HepG2 (cell line): ENCODE results near the gene ACP7. TPM values are rescaled to one million over a fixed set of nuclear protein-coding genes. Genes with fewer than 3 reads are reported as not detected.

Experiments used
- ATAC-seq: fragments of 200-7000 bp; cut with Tn5 transposase; 3 replicates; pipeline ENCODE4 v1.9.1; 2020; ENCODE audit warnings: mild to moderate bottlenecking, moderate library complexity
- BruUV-seq: library from RNA; stranded (reverse); fragments of 400-500 nt; replicated peaks from 2 replicates; lab custom pipeline; 2021; lab: Mats Ljungman, UMichigan
- CTCF ChIA-PET: fragments of 300-600 bp; formaldehyde crosslinking; extraction: SDS; loops from one replicate; lab custom pipeline; 2021; ENCODE audit warnings: low total read pairs, inconsistent platforms, low intra/inter-chr PET ratio; lab: Yijun Ruan, JAX
- POLR2A ChIA-PET: fragments of 350-600 bp; sonication (Branson Sonifier 250); formaldehyde crosslinking; loops from one replicate; lab custom pipeline; 2020; ENCODE audit warnings: antibody characterized with exemption, inconsistent platforms; lab: Yijun Ruan, JAX
- DNase-seq: peaks from one replicate; pipeline ENCODE4 v3.0.0-alpha.2; 2015; ENCODE audit warnings: low spot score
- FAIRE-seq: peaks from 3 replicates; lab custom pipeline; 2011; peaks lifted over from hg19 to GRCh38; lab: Jason Lieb, UNC
- H2AFZ ChIP-seq: one replicate; pipeline ENCODE4 v1.6.1; 2011; ENCODE audit warnings: low read length, inconsistent platforms
- H3K27ac ChIP-seq: fragments of 300-600 bp; 3 replicates; pipeline ENCODE4 v1.8.0; 2011; ENCODE audit warnings: mixed run types, mild to moderate bottlenecking, mixed read lengths, low read length, inconsistent platforms; ENCODE audit not compliant: insufficient read depth; ENCODE audit errors: extremely low read length
- H3K27me3 ChIP-seq, 2 experiments: fragments of 200-600 bp in 1 of 2; 2 replicates in 1 of 2; 3 replicates in 1 of 2; pipeline versions ENCODE4 v1.6.0 to v1.8.0; 2011; ENCODE audit warnings: low read length in 2 of 2, mild to moderate bottlenecking in 2 of 2, moderate library complexity in 2 of 2, inconsistent platforms in 1 of 2; ENCODE audit not compliant: insufficient read depth in 2 of 2, control insufficient read depth in 1 of 2
- H3K36me3 ChIP-seq, 2 experiments: fragments of 200-600 bp in 1 of 2; replicated peaks in 1 of 2; 2 replicates in 1 of 2; 3 replicates in 1 of 2; pipeline versions ENCODE4 v1.5.1 to v1.8.0; 2011; ENCODE audit warnings: low read length in 2 of 2, inconsistent platforms in 1 of 2; ENCODE audit not compliant: insufficient read depth in 2 of 2, control insufficient read depth in 1 of 2
- H3K4me1 ChIP-seq: 2 replicates; pipeline ENCODE4 v1.5.1; 2012; ENCODE audit warnings: low read length, inconsistent platforms; ENCODE audit not compliant: insufficient read depth
- H3K4me2 ChIP-seq: 2 replicates; pipeline ENCODE4 v1.6.0; 2011; ENCODE audit warnings: low read depth, low read length, inconsistent platforms
- H3K4me3 ChIP-seq, 3 experiments: fragments of 200-600 bp in 1 of 3; sonication (generic), shearing (Covaris generic) in 1 of 3; replicated peaks in 1 of 3; 2 replicates each; pipeline ENCODE4 v1.5.1; 2011 to 2016; ENCODE audit warnings: low read length in 3 of 3, inconsistent platforms in 2 of 3, low read depth in 2 of 3, mild to moderate bottlenecking in 2 of 3, control low read depth in 1 of 3, mixed read lengths in 1 of 3; ENCODE audit not compliant: insufficient read depth in 1 of 3
- H3K79me2 ChIP-seq: one replicate; pipeline ENCODE4 v1.6.1; 2011; ENCODE audit warnings: low read length, inconsistent platforms; ENCODE audit not compliant: insufficient read depth
- H3K9ac ChIP-seq: 2 replicates; pipeline ENCODE4 v1.6.0; 2011; ENCODE audit warnings: mild to moderate bottlenecking, low read depth, low read length, inconsistent platforms; ENCODE audit not compliant: insufficient read depth
- H3K9me3 ChIP-seq: 2 replicates; pipeline ENCODE4 v1.5.1; 2012; ENCODE audit warnings: mild to moderate bottlenecking, low read length
- H4K20me1 ChIP-seq: 2 replicates; pipeline ENCODE4 v1.6.0; 2011; ENCODE audit warnings: inconsistent platforms, mild to moderate bottlenecking, low read length, moderate library complexity; ENCODE audit not compliant: insufficient read depth
- ETV5 ChIP-seq: IDR thresholded peaks from 2 replicates; pipeline ENCODE4 v1.6.1; 2018; ENCODE audit warnings: missing biosample characterization, missing genetic modification reagents, inconsistent platforms, borderline replicate concordance
- FOSL1 ChIP-seq: sonication (generic); formaldehyde crosslinking; IDR thresholded peaks from 2 replicates; pipeline ENCODE4 v1.9.0; 2021; ENCODE audit warnings: missing genetic modification reagents, borderline replicate concordance
- GATA4 ChIP-seq: sonication (generic); IDR thresholded peaks from 2 replicates; pipeline ENCODE4 v1.6.1; 2016; ENCODE audit warnings: antibody characterized with exemption, low read depth, borderline replicate concordance
- IKZF4 ChIP-seq: sonication (generic); formaldehyde crosslinking; IDR thresholded peaks from 2 replicates; pipeline ENCODE4 v1.5.1; 2020; ENCODE audit warnings: borderline replicate concordance, mild to moderate bottlenecking, low read depth, missing genetic modification reagents; ENCODE audit errors: not compliant biosample characterization
- KDM2A ChIP-seq: sonication (generic); formaldehyde crosslinking; IDR thresholded peaks from 2 replicates; pipeline ENCODE4 v1.4.0; 2020; ENCODE audit warnings: low read depth, missing genetic modification reagents, borderline replicate concordance
- MED1 ChIP-seq: sonication (generic); formaldehyde crosslinking; IDR thresholded peaks from 2 replicates; pipeline ENCODE4 v1.4.0; 2020; ENCODE audit warnings: missing genetic modification reagents
- ZNF414 ChIP-seq: sonication (generic); formaldehyde crosslinking; IDR thresholded peaks from 2 replicates; pipeline ENCODE4 v1.5.0; 2020; ENCODE audit warnings: missing genetic modification reagents
- WGBS: methylation state at CpG from one replicate; pipeline ENCODE4 v1.1.6; 2017; ENCODE audit warnings: low lambda C conversion rate; 5-methylcytosine and 5-hydroxymethylcytosine counted together
- in situ Hi-C: cut with HindIII; loops from 2 replicates; pipeline ENCODE4 v1.10.0; 2017; ENCODE audit warnings: low pct_unique_long_range_greater_than_20kb; ENCODE audit not compliant: extremely low pct_ligation_motif_present
- intact Hi-C: fragments of 100-400 bp; cut with micrococcal nuclease; formaldehyde crosslinking; loops from one replicate; pipeline ENCODE4 v1.10.0; 2022; ENCODE audit not compliant: unreplicated experiment
- polyA plus RNA-seq, 8 experiments: library from polyadenylated mRNA; depleted of rRNA in 3 of 8; stranded (reverse) in 7 of 8; unstranded in 1 of 8; fragments of >200 nt; fragmentation: Illumina TruSeq in 4 of 8; extraction: Trizol in 4 of 8; gene quantifications; 2 replicates each; pipeline versions ENCODE4 v1.2.1 to v1.2.3, GENCODE V29; 2011 to 2016; ENCODE audit warnings: low read depth in 4 of 8, missing spikeins in 1 of 8, mixed read lengths in 1 of 8; ENCODE audit not compliant: insufficient read depth in 1 of 8
- total RNA-seq, 5 experiments: library from RNA; depleted of rRNA; stranded (reverse); fragments of >200 nt; fragmentation: Illumina TruSeq; extraction: Trizol; gene quantifications; 2 replicates each; pipeline ENCODE4 v1.2.3, GENCODE V29; 2016; ENCODE audit warnings: low read depth in 1 of 5

The ACP7 gene
- total and polyA plus RNA-seq, 2 of the 13 experiments (the other 11 are each of a cell fraction or from before 2014, with no cell fraction given), result not detected

- no peak overlapping the region for H2AFZ ChIP-seq
- H3K4me3 ChIP-seq, result no peak overlapping the region
- H3K27ac ChIP-seq, result no peak overlapping the region
- CTCF ChIA-PET, result no interaction called here
- no TSS peak for BruUV-seq
- no peaks in the 10 kb centered on the region for H3K27me3 ChIP-seq
- peaks cover 1 to 8% of the 10 kb centered on the region in 2 experiments; a peak in 2 of 5 replicates for H3K36me3 ChIP-seq
- H4K20me1 ChIP-seq, result peaks cover 15% of the 10 kb centered on the region; the same call in 1 of the 2 replicates
- no peaks in the 10 kb centered on the region for H3K9me3 ChIP-seq
- POLR2A ChIA-PET, result no interaction called here
- H3K79me2 ChIP-seq, result peaks cover 41% of the 10 kb centered on the region
- in situ Hi-C loops (no loop called here), intact Hi-C loops (no loop called here)
- 87% methylated on average over 8 of the region's 8 CpGs for WGBS
- no peak overlapping the region for H3K9ac ChIP-seq
- no peak overlapping the region for H3K4me2 ChIP-seq
- TF ChIP-seq IKZF4 (CRISPR knock-in tag), result no peak
- TF ChIP-seq MED1 (CRISPR knock-in tag), result no peak
- no peak for TF ChIP-seq ZNF414 (CRISPR knock-in tag)
- TF ChIP-seq GATA4, result no peak
- no peak for TF ChIP-seq FOSL1 (CRISPR knock-in tag)
- no peak for TF ChIP-seq ETV5 (CRISPR knock-in tag)
- no peak for TF ChIP-seq KDM2A (CRISPR knock-in tag)
- FAIRE-seq (no peak), ATAC-seq (no peak), DNase-seq (no peak)
- peaks cover 45% of the 10 kb centered on the region for H3K4me1 ChIP-seq
These were observed 76.3 kb downstream of the ACP7 start for GRCh38 chr19:39160523-39160861.

Other genes with a start within 250 kb of the ACP7 start
- gene HNRNPL, start 234.4 kb upstream of the ACP7 start, total RNA-seq (2016; rRNA removed; fragmentation: Illumina TruSeq; extraction: Trizol), result 270 and 278 TPM in 2 replicates
- 148 and 156 TPM in 2 replicates for gene HNRNPL, start 234.4 kb upstream of the ACP7 start, polyA plus RNA-seq (2011; rRNA removed)
- 10.3 and 11.4 TPM in 2 replicates for gene RINL, start 206.1 kb upstream of the ACP7 start, total RNA-seq (2016; rRNA removed; fragmentation: Illumina TruSeq; extraction: Trizol)
- 18.0 and 18.5 TPM in 2 replicates for gene RINL, start 206.1 kb upstream of the ACP7 start, polyA plus RNA-seq (2011; rRNA removed)
- 20.3 and 22.3 TPM in 2 replicates for gene SIRT2, start 184.8 kb upstream of the ACP7 start, total RNA-seq (2016; rRNA removed; fragmentation: Illumina TruSeq; extraction: Trizol)
- 26.1 and 32.6 TPM in 2 replicates for gene SIRT2, start 184.8 kb upstream of the ACP7 start, polyA plus RNA-seq (2011; rRNA removed)
- gene NFKBIB, start 184.4 kb upstream of the ACP7 start, total RNA-seq (2016; rRNA removed; fragmentation: Illumina TruSeq; extraction: Trizol), result 13.8 and 14.9 TPM in 2 replicates
- gene NFKBIB, start 184.4 kb upstream of the ACP7 start, polyA plus RNA-seq (2011; rRNA removed), result 8.6 and 11.5 TPM in 2 replicates
- gene CCER2, start 172.2 kb upstream of the ACP7 start, total RNA-seq (2016; rRNA removed; fragmentation: Illumina TruSeq; extraction: Trizol), result not detected in 2 replicates
- gene CCER2, start 172.2 kb upstream of the ACP7 start, polyA plus RNA-seq (2011; rRNA removed), result 0.08 and 0.24 TPM in 2 replicates
- gene SARS2, start 153.6 kb upstream of the ACP7 start, total RNA-seq (2016; rRNA removed; fragmentation: Illumina TruSeq; extraction: Trizol), result 30.1 and 48.6 TPM in 2 replicates
- gene SARS2, start 153.6 kb upstream of the ACP7 start, polyA plus RNA-seq (2011; rRNA removed), result 40.0 and 41.5 TPM in 2 replicates
- gene MRPS12, start 153.4 kb upstream of the ACP7 start, total RNA-seq (2016; rRNA removed; fragmentation: Illumina TruSeq; extraction: Trizol), result 54.8 and 75.1 TPM in 2 replicates
- gene MRPS12, start 153.4 kb upstream of the ACP7 start, polyA plus RNA-seq (2011; rRNA removed), result 27.5 and 39.4 TPM in 2 replicates
- gene FBXO17, start 108.6 kb upstream of the ACP7 start, total RNA-seq (2016; rRNA removed; fragmentation: Illumina TruSeq; extraction: Trizol), result 17.9 and 22.1 TPM in 2 replicates
- gene FBXO17, start 108.6 kb upstream of the ACP7 start, polyA plus RNA-seq (2011; rRNA removed), result 58.7 and 64.8 TPM in 2 replicates
- 0.15 and 0.49 TPM in 2 replicates for gene FBXO27, start 51.8 kb upstream of the ACP7 start, total RNA-seq (2016; rRNA removed; fragmentation: Illumina TruSeq; extraction: Trizol)
- gene FBXO27, start 51.8 kb upstream of the ACP7 start, polyA plus RNA-seq (2011; rRNA removed), result 2.0 and 2.8 TPM in 2 replicates
- gene PAK4, start 41.4 kb downstream of the ACP7 start, total RNA-seq (2016; rRNA removed; fragmentation: Illumina TruSeq; extraction: Trizol), result 9.5 and 11.6 TPM in 2 replicates
- 17.8 and 17.9 TPM in 2 replicates for gene PAK4, start 41.4 kb downstream of the ACP7 start, polyA plus RNA-seq (2011; rRNA removed)
- not detected in 2 replicates for gene NCCRP1, start 112.6 kb downstream of the ACP7 start, total RNA-seq (2016; rRNA removed; fragmentation: Illumina TruSeq; extraction: Trizol)
- gene NCCRP1, start 112.6 kb downstream of the ACP7 start, polyA plus RNA-seq (2011; rRNA removed), result not detected in 2 replicates
- not detected in 2 replicates for gene SYCN, start 119.9 kb downstream of the ACP7 start, total RNA-seq (2016; rRNA removed; fragmentation: Illumina TruSeq; extraction: Trizol)
- gene SYCN, start 119.9 kb downstream of the ACP7 start, polyA plus RNA-seq (2011; rRNA removed), result not detected in 2 replicates
- gene IFNL3, start 160.6 kb downstream of the ACP7 start, total RNA-seq (2016; rRNA removed; fragmentation: Illumina TruSeq; extraction: Trizol), result not detected in 2 replicates
- not detected in 2 replicates for gene IFNL3, start 160.6 kb downstream of the ACP7 start, polyA plus RNA-seq (2011; rRNA removed)
- not detected in 2 replicates for gene IFNL4, start 164.5 kb downstream of the ACP7 start, total RNA-seq (2016; rRNA removed; fragmentation: Illumina TruSeq; extraction: Trizol)
- not detected in 2 replicates for gene IFNL4, start 164.5 kb downstream of the ACP7 start, polyA plus RNA-seq (2011; rRNA removed)
- not detected in 2 replicates for gene IFNL2, start 184.0 kb downstream of the ACP7 start, total RNA-seq (2016; rRNA removed; fragmentation: Illumina TruSeq; extraction: Trizol)
- gene IFNL2, start 184.0 kb downstream of the ACP7 start, polyA plus RNA-seq (2011; rRNA removed), result not detected in 2 replicates
- gene IFNL1, start 212.0 kb downstream of the ACP7 start, total RNA-seq (2016; rRNA removed; fragmentation: Illumina TruSeq; extraction: Trizol), result not detected in 2 replicates
- not detected in 2 replicates for gene IFNL1, start 212.0 kb downstream of the ACP7 start, polyA plus RNA-seq (2011; rRNA removed)
- gene LRFN1, start 236.5 kb downstream of the ACP7 start, total RNA-seq (2016; rRNA removed; fragmentation: Illumina TruSeq; extraction: Trizol), result 0.04 TPM in 1 of 2 replicates, not detected in the other
- gene LRFN1, start 236.5 kb downstream of the ACP7 start, polyA plus RNA-seq (2011; rRNA removed), result 0.07 TPM in 1 of 2 replicates, not detected in the other